HG03457 (cell line): ENCODE results near the gene ARL6.
A peak's percentile ranks its signal among the peaks of the same experiment; 100 is the strongest.
"Not testable (repeated sequence)": the region's sequence is repeated elsewhere in the genome, so short reads cannot be mapped to it uniquely, and the experiment has no call there.

Source experiments
- ATAC-seq: cut with Tn5 transposase; IDR thresholded peaks from one replicate; pipeline ENCODE4 v1.9.1; 2021; ENCODE audit warnings: moderate number of reproducible peaks; ENCODE audit not compliant: unreplicated experiment

Gene ARL6

GRCh38 chr3:97821287-97821773 is 56.8 kb downstream of the ARL6 start:
- ATAC-seq, result peak; percentile 47

GRCh38 chr3:97821774-97822358 is 57.3 kb downstream of the ARL6 start, which contains the start of gene CRYBG3:
CRYBG3 (plus strand) TSS chr3:97822011; CDS start chr3:97822207, 196 bp downstream.
- peak; percentile 99 for ATAC-seq

DNA sequence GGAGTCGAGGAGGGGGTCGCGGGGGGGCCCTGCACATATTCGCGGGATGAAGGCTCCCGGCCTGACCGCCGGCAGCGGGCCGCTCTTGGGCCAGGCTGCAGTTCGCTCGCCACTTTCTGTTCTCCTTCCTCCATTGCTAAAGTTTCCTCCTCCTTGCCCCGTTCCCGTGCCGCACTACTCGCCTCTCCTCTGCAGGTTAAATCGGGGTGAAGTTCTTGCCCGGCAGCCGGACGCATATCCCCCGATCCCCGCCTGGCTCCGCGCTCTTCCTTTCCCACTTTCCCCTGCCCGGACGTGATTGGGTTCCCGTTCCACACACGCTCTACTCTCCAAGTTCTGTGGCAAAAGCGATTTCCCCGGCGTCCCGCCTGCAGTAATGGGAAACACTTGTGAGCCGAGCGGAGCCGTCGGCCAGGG is 57.8 kb downstream of the ARL6 start:
- ATAC-seq, result peak; percentile 10

- no peak for ATAC-seq
Observed at GRCh38 chr3:97823046-97824004, 58.8 kb downstream of the ARL6 start.

- ATAC-seq, result no peak
Observed at GRCh38 chr3:97825101-97825500, 60.5 kb downstream of the ARL6 start.

GRCh38 chr3:97827741-97828471 is 63.3 kb downstream of the ARL6 start:
- no peak for ATAC-seq

DNA sequence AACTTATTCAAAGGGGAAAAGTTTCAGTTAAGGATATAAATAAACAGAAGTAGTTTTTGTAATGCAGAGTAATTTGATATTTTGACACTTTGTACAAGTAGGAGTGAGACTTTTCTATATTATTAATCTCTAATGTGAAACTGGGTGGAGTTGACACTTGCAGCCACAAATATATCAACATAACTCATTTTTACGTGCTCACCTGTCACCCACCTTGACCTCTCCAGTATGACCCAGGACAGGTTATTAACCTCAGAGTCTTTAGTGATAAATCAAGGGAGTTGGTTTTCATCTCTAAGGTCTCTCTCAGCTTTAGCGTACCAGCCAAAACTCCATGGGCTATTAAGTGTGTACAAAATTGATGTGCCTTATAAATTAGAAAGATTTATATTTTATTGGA is 64.6 kb downstream of the ARL6 start:
- ATAC-seq, result no peak

DNA sequence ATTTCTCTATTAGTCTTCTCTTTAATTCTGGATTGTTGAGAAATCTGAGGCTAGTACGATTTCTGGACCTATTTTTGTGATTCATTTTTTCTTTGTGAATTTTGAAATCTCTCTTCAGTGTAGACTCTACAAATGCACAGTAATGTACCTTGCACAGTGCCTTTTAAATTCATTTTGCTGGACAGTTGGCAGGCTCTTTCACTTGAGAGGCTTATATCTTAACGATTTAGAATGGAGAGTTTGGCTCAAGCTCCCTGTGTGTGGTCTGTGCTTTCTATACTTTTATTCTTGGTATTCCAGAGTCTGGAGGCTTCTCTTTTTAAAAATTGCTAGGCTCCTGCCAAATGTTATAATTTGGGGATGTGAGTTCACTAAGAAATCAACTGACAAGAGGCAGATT is 66.1 kb downstream of the ARL6 start:
- no peak for ATAC-seq

- no peak for ATAC-seq
Observed at GRCh38 chr3:97831140-97831539, 66.6 kb downstream of the ARL6 start.

GRCh38 chr3:97833184-97833583 is 68.6 kb downstream of the ARL6 start:
- ATAC-seq, result not testable (repeated sequence)

DNA sequence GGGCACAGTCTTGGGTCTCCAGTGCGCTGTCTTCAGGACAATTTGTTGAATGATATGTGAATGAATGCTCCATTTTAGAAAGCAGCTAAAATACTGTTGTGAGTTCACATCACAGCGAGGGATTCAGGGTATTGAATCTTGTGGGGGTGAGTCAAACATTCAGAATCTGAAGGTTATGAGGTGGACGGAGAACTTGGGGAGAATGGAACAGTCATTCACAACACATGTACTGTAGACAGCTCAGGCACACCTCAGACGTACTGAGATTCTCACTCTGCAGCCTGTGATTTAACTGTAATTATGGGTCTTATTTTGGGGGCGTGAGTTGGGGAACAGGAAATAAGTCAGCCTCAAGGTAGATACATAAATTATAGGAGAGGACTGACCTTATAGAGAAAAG is 71.2 kb downstream of the ARL6 start:
- ATAC-seq, result no peak

DNA sequence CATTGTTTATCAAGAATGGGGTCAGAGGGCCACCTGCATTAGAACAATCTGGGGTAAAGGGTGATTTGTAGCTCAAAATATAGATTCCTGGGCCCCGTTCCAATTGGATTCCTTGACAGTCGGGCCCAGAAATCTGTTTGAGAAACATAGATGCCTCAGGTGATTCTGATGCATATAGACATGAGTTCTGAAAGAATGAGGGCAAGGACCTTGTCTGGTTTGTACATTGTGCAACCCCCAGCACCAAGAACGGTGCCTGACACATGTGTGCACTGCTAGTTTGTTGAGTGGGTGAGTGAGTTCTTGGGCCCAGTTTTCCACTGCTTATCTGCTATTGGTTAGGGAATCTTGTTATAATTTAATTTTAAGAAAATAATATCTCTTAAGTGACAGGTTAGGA is 73.8 kb downstream of the ARL6 start:
- no peak for ATAC-seq

- ATAC-seq, result no peak
Observed at GRCh38 chr3:97839944-97840343, 75.4 kb downstream of the ARL6 start.

- ATAC-seq, result no peak
Observed at GRCh38 chr3:97841304-97841703, 76.7 kb downstream of the ARL6 start.

- no peak for ATAC-seq
Observed at GRCh38 chr3:97841956-97842355, 77.4 kb downstream of the ARL6 start.

DNA sequence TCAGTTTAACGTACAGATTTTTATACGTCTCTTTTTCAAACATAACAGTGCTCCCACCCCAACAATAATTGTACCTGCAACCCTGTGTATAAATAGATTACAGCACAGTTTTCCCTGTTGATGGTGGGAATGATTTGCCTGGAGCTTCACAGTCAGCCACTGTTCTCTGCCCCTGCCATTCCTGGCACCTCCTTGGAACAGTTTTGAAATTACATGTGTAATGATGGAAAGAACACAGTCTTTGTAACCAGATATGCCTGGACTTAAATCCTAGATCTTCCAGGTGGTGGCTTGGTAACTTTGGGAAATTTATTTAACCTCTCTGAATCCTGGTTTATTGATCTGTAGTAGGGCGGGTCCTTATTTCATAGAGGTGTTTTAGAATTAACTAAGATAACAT is 84.2 kb downstream of the ARL6 start:
- ATAC-seq, result no peak
